Activated CD4-positive, alpha-beta T cell treated with anti-CD3 and anti-CD28 coated beads, Interleukin-2, amount 50 U/mL, for 24 hours (primary cell): ENCODE results near the gene SH3BP5.

Experiments
- DNase-seq, 2 donors: peaks; one replicate each; pipeline ENCODE4 v3.0.0-alpha.2; 2020; ENCODE audit warnings: low read depth in 1 of 2, low spot score in 1 of 2

The SH3BP5 gene

DNA sequence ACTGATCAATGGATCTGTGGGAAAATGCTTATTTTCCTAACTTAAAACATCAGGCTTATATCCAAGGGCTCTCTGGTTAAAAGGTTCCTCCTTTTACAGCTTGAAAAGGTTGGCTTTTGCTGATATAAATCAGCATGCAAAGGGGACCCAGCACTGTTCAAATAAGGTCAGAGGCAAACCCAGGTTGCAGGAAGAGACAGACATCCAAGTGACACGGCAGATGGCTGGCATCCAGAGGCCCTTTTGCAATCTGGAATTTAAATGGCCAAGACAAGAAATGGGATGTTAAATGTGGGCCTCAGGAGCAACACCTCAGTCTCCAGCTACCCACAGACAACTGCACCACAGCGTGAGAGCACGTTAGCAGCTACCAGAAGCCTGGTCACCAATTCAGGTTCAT lies 6.3 kb downstream of the SH3BP5 start:
- no peak for DNase-seq

GRCh38 chr3:15325228-15325627 lies 7.2 kb downstream of the SH3BP5 start:
- DNase-seq = no peak

- DNase-seq = no peak
These were observed 8.0 kb downstream of the SH3BP5 start for GRCh38 chr3:15324379-15324808.

DNA sequence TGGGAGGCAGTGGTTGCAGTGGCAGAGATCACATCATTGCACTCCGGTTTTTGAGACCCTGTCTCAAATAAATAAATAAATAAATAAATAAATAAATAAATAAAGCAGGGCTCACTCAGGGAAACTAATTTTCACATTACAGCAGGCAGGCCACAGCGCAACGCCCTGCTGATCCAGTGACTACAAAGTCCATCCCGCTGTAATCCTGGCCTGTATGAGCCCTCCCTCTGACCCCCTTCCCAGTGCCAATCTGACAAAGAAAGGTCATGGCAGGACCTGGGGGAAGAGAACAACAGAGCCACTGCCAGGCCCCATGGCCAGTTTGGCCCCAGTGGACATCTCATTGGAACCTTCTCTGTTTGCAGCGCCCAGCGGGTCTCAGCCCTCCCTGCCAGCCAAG lies 9.3 kb downstream of the SH3BP5 start:
- no peak for DNase-seq

DNA sequence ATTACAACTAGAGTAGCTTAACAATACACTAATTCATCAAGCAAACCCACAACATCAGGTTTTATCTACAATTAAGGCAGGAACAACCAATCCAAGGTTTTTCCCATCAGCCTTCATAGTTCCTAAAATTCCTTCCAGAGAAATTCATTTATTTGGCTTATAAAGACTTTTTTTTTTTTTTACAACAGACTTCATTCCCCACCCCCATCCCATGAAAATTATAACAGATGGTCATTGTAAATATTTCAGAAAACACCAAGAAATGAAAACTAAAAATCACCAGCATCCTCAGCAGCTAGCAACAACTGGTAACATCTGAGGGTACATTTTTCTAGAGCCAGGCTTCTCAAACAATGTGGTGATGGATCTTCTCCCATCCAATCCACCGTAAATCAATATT lies 11.0 kb downstream of the SH3BP5 start:
- no peak for DNase-seq

GRCh38 chr3:15319575-15319974 lies 12.8 kb downstream of the SH3BP5 start:
- DNase-seq = no peak

GRCh38 chr3:15319136-15319535 lies 13.2 kb downstream of the SH3BP5 start:
- DNase-seq = no peak

- DNase-seq = no peak
These were observed 13.7 kb downstream of the SH3BP5 start for GRCh38 chr3:15318661-15319060.

DNA sequence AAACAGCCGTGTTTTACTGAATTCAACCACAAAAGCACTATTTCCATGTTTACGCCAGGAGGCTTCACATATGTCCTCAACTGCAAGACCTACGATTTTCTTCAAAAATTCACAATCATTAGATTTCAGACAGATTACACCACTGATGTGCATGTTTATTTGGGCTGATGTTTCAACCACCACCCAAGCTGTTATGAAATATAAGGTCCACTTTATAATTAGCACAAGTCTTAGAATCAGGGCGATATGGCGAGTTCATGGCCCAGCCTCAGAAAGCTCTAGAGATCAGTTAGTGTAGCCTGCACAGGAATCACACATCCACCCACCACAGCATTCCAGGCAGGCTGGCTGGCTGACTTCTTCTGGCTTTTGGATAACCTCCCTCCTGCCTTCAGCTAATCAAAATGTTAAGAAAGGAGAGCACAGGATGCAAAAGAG lies 15.4 kb downstream of the SH3BP5 start:
- DNase-seq = no peak

DNA sequence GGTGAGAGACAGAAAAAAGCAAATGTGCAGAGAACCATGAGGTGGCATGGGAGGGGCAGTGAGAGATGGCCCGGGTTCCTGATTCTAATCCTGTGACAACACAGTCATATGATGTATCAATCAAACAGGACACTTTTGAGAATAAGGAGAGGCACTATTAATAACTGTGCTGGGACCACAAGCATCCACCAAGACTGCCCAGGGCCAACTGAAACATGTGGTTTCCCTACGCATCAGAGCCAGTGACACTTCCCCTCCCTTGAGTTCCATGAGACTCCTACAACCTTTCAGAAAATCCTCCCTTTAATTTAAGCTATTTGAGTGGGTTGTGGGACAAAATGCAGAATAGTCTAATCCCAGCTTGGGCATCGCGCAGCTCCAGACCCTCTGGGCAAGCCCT lies 17.4 kb downstream of the SH3BP5 start:
- no peak for DNase-seq

GRCh38 chr3:15314276-15314675 lies 18.1 kb downstream of the SH3BP5 start:
- no peak for DNase-seq

DNA sequence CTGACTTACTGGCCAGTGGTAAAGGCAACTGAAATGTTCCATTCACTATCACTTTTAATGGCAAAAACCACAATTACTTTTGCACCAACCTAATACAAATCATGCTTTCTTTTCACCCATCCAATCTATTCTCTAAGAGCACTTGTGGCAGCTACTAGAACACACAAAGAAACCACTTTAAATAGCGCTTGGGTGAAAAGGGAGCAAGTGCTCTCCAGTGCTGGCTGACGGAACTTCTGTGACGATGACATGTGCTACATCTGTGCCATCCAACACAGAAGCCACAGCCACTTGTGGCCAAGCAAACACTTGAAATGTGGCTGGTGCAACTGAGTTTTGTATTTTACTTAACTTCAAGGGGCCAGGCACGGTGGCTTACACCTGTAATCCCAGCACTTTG lies 18.9 kb downstream of the SH3BP5 start:
- DNase-seq = no peak

- DNase-seq = no peak
These were observed 19.8 kb downstream of the SH3BP5 start for GRCh38 chr3:15312550-15312949.

- peak; percentile 36 to 74 for DNase-seq
These were observed 21.7 kb downstream of the SH3BP5 start for GRCh38 chr3:15310491-15311370.

GRCh38 chr3:15309662-15310335 lies 22.6 kb downstream of the SH3BP5 start:
- DNase-seq = no peak

DNA sequence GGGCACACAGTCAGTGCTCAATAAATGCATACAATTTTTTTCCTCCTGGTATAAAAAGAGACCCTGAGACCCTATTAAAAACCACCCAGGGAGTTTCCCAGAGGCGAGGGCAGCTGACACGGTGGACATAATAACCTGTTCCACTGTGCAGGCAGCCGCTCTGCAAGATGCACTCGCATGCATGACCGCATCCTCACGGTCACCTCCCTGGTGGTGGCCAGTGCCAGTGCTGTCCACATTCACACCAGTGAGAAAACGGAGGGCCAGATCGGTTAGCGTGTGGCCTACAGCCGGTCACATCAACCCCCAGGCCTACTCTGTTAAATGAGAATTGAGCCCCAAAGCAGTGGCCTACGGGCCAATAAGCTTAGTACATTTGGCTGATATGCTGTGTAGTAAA lies 24.8 kb downstream of the SH3BP5 start:
- DNase-seq = no peak

DNA sequence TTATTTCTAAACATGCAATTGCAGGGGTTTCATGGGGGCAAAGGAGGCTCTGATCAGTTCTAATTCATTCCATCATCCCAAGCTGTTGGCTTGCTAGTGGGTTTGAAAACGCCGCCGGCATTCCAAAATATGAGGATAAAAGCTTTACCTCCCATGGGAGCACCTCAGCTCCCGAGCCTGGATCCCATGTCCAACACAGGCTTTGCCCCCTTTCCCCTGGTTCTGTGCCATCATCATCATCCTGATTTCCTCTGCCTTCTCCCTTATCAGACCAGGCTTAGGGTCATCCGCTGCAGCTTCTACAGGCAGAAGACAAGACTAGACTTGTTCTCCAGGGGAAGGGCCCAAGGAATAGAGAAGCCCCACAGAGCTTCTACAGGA lies 25.4 kb downstream of the SH3BP5 start:
- DNase-seq = no peak

DNA sequence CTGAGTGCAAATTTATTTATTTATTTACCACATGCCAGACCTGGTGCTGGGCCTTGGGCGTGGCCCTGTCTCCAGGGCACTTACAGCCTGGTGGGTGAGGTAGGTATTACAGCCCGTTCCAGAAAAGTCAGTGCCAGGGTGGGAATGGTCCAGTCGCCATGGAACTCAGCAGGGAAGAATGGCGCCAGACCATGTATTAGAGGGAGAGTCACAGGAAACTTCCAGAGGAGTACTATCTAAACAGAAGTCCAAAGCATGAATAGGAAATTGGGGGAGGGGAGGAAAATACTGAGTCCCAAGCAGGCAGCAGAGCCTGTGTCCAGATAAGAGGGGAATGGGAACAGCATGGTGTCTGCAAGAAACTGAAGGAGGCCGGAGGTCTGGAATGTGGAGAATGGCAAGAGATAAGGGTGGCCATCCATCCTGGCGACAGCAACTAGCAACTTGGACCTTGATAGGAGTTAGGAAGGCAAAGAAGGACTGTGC lies 27.0 kb downstream of the SH3BP5 start:
- DNase-seq = no peak

- no peak for DNase-seq
These were observed 28.7 kb downstream of the SH3BP5 start for GRCh38 chr3:15303728-15304127.

GRCh38 chr3:15303216-15303615 lies 29.2 kb downstream of the SH3BP5 start:
- no peak for DNase-seq

DNA sequence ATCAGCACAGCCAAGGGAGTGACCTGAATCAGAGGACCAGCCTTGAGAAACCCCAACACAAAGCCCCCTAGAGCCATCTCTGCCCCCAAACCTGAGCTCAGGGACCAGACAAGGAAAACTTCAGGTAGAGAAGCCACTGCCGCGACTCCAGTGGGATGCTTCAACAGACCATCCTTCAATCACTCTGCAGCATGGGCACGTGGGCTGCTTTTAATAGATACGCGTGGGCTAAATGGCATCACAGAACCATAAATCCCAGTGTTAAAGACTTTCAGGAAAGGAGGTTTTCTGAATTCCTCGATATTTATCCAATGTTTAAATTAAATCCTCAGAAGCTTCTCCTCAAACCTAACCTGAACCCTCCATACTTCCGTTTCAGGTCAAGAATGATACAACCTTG lies 30.6 kb downstream of the SH3BP5 start:
- DNase-seq = no peak

- DNase-seq = no peak
These were observed 31.9 kb downstream of the SH3BP5 start for GRCh38 chr3:15300323-15301078.
